GM21423 (cell line): ENCODE data around the gene GSG1L.
"Not testable (repeated sequence)": the region's sequence is repeated elsewhere in the genome, so short reads cannot be mapped to it uniquely, and the experiment has no call there.

ENCODE experiments used
- ATAC-seq: cut with Tn5 transposase; IDR thresholded peaks from one replicate; pipeline ENCODE4 v1.9.1; 2021; ENCODE audit warnings: mild to moderate bottlenecking, moderate library complexity; ENCODE audit not compliant: unreplicated experiment

GSG1L gene

GRCh38 chr16:27985981-27986380 lies 77.5 kb downstream of the GSG1L start:
- no peak for ATAC-seq

- no peak for ATAC-seq
Observed at GRCh38 chr16:27984121-27984520, 79.4 kb downstream of the GSG1L start.

- no peak for ATAC-seq
Observed at GRCh38 chr16:27983244-27983643, 80.3 kb downstream of the GSG1L start.

DNA sequence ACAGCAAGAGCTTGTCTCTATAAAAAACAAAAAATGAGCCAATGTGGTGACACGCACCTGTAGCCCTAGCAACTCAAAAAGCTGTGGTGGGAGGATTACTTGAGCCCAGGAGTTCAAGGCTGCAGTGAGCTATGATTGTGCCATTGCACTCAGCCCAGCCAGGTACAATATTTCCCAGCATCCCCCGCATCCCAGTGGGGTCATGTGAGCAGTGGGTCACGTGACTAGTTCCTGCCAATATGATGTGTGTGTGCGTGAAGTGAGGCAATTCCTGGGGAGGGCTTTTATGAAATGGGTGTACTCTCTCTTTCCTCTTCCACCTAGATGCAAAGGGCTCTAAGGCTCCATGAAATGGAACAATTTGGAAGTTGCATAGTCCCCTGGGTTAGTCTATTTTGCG lies 81.3 kb downstream of the GSG1L start:
- no peak for ATAC-seq

DNA sequence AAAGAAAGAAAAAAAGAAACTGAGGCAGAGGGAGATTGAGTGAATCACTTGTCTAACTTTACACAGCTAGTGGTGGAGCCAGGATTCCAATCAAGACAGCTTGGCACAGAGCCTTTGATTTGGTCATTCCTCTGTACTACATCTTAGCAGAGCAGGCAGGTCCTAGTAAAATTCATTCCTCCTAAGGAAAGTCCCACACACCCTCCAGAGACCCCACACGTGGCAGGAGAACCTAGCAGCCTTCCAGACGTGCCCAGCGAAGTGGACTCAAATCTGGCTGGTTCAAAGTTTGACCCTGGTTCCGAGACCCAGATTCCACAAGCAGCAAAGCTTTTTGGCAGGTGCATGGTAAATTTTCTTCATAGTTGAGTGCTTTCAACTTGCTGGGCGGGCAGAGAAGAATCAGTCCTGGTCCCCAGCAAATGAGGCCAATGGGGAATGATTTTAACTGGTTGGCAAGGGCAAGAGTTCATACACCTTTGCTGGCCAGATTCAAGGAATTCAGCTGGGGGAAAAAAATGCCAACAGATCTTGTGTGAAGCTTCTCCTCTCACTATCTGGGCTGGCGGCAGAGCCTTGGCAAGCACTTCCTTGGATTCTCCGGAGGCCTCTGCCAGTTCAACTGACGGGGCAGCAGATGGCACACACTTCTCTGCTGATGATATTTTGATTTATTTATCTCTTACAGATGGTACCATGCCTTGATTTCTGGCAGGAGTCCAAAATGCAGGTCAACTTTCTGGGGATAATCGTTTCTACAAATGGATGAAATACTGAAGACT lies 82.4 kb downstream of the GSG1L start:
- ATAC-seq, result no peak

DNA sequence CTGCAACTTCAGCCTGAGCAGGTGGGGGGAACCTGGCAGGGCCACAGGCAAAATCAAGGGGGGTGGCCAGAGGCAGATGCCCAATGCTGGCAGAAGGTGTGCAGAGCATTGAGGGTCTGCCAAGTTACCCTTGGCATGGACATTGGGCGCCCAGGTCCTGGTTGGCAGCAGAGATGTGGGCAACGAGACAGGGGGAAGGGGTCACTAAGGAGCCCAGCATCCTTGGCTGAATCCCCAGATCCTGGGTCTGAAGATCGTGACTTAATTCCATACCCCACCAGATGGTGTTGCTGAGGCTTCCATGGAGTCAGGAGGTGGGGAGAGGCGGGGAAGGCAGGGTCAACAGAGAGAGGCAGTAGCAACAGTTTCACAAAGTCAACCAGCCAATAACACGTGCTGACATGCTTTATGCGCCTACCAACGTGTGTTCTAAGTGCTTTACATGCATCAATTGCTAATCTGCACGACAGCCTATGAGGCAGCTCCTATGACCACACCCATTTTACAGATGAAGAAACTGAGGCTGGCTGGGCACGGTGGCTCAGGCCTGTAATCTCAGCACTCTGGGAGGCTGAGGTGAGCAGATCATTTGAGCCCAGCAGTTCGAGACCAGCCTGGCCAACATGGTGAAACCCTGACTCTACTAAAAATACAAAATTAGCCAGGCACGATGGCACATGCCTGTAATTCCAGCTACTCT lies 83.3 kb downstream of the GSG1L start:
- ATAC-seq, result no peak

DNA sequence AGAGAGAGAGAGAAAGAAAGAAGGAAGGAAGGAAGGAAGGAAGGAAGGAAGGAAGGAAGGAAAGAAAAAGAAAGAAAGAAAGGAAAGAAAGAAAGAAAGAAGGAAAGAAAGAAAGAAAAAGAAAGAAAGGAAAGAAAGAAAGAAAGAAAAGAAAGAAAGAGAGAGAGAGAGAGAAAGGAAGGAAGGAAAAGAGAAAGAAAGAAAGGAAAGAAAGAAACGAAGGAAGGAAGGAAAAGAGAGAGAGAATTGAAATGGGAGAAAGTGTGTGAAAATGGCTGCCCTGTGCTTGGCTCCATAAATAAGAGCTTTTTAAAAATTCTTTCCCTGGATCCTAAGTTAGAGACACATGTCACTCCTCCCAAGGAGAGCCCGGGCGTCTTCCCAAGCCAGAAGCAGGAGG lies 83.8 kb downstream of the GSG1L start:
- ATAC-seq, result not testable (repeated sequence)

DNA sequence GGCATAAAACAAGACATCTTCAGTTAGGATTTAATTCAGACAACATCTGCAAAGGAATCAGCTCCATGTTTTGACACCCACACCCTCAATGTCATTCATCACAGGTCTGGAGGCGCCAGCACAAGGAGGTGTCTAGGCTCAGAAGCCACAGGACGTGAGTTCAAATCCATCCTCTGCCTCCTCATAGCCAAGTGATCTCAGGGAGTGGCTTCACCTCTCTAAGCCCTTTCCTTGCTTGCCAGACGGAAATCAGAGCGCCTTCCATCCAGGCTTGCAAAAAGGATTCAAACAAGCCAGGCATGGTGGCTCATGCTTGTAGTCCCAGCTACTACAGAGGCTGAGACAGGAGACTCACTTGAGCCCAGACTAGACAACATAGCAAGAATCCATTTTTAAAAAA lies 84.6 kb downstream of the GSG1L start:
- no peak for ATAC-seq

- no peak for ATAC-seq
Observed at GRCh38 chr16:27977966-27978365, 85.5 kb downstream of the GSG1L start.

- no peak for ATAC-seq
Observed at GRCh38 chr16:27976990-27977389, 86.5 kb downstream of the GSG1L start.

DNA sequence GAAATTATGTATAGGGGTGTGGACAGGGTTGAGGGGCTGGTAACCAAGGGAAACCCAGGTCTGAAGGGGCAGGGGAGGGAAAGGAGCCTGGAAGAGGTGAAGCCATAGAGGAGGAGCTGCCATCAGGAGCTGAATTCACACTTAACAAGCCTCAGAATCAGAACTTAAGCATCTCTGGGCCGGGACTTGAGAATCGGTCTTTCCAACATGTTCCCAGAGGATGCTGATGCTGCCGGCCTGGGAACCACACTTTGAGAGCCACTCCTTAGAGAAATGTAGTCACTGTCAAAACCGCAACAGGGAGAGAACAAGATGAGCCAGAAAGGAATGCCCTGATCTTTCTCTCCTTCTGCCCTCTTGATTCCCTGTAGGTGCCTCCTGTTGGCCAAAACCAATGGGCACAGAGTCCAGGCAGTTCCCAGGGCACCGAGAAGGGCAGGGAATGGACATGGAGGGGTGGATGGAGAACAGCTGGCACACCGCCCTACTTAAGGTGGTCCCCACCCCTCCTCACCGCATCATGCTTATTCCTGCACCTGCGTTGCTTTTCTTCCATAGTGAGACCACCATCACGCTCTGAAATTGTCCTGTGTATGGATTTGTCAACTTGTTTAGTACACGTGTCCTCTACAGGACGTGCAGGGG lies 88.5 kb downstream of the GSG1L start:
- no peak for ATAC-seq

GRCh38 chr16:27973678-27974077 lies 89.8 kb downstream of the GSG1L start:
- no peak for ATAC-seq

DNA sequence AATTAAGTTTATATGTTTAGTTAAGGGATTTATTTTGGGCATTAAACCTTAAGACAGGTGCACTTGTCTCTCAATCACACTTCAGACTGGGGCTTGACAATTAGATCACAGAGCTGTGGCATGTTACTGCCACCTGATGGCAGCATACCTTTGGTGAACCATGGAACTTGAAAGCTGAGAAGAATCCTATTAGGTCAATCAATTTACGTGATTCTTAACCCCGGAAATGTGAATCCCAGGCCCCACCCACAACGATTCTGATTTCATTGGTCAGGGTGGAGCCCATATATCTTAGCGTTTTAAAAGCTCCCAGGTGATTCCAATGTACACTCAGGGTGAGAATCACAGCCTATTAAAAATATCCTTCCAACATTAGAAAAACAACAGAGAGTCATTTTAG lies 91.0 kb downstream of the GSG1L start:
- ATAC-seq, result no peak

DNA sequence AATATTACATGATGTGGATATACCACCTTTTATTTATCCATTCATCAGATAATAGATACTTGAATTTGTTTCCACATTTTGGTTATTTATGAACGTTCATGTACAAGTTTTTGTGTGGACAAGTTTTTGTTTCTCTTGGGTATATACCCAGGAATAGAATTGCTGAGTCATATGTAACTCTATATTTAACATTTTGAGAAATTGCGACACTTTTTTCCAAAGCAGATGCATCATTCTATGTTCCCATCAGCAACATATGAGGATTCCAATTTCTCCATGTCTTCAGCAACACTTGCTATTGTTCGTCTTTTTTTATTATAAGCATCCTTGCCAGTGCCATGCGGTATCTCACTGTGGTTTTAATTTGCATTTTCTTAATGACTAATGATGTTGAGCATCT lies 93.9 kb downstream of the GSG1L start:
- ATAC-seq, result no peak

GRCh38 chr16:27967169-27967568 lies 96.3 kb downstream of the GSG1L start:
- ATAC-seq, result no peak

GRCh38 chr16:27966756-27967155 lies 96.8 kb downstream of the GSG1L start:
- no peak for ATAC-seq

GRCh38 chr16:27965801-27966200 lies 97.7 kb downstream of the GSG1L start:
- no peak for ATAC-seq

GRCh38 chr16:27963471-27963965 lies 100.0 kb downstream of the GSG1L start:
- no peak for ATAC-seq

GRCh38 chr16:27962197-27962596 lies 101.3 kb downstream of the GSG1L start:
- ATAC-seq, result no peak

- no peak for ATAC-seq
Observed at GRCh38 chr16:27961296-27961620, 102.3 kb downstream of the GSG1L start.

- no peak for ATAC-seq
Observed at GRCh38 chr16:27960619-27961295, 102.8 kb downstream of the GSG1L start.
